ENCODE results near the gene MCTP1. TPM values are rescaled to one million over a fixed set of nuclear protein-coding genes. Genes with fewer than 3 reads are reported as not detected.

Gene MCTP1
- polyA plus RNA-seq, 3 donors: 34.4 to 72.9 (median 55.5) TPM

- TF ChIP-seq CTCF (IDR thresholded peaks at IDR 0.05): no peak
- Mint-ChIP-seq H3K4me3 (no peak overlapping the region), H3K36me3 (peaks cover 15 to 19% of the 10 kb centered on the region in 2 donors), H3K4me1 (no peaks in the 10 kb centered on the region), H3K27ac (no peak overlapping the region), H3K9me3 (peaks cover 0 to 3% (median 0%) of the 10 kb centered on the region in 7 donors), H3K27me3 (ENCODE audit: low read depth in 3 of 3) (no peaks in the 10 kb centered on the region)
- no peaks in the 10 kb centered on the region for H3K79me2 ChIP-seq (ENCODE audit: insufficient read depth, low read length)
- no peaks in the 10 kb centered on the region for H3K9me3 ChIP-seq (replicated peaks in 1 of 2; ENCODE audit: control insufficient read depth in 1 of 2, insufficient read depth in 1 of 2, low read length in 2 of 2)
- no peak overlapping the region for H3K27ac ChIP-seq (ENCODE audit: low read depth in 1 of 2, low read length in 2 of 2)
- H3K9ac ChIP-seq (ENCODE audit: insufficient read depth, low read length, poor library complexity, severe bottlenecking): no peak overlapping the region
- no peaks in the 10 kb centered on the region for H3K4me1 ChIP-seq (ENCODE audit: control insufficient read depth in 1 of 2, insufficient read depth in 2 of 2, low read length in 2 of 2)
- intact Hi-C loops (cut with micrococcal nuclease): no loop called here
- H2AFZ ChIP-seq (ENCODE audit: insufficient read depth, low read depth, low read length, poor library complexity, severe bottlenecking): no peak overlapping the region
- H4K20me1 ChIP-seq (ENCODE audit: insufficient read depth, low read length): peaks cover 3% of the 10 kb centered on the region
- no peak for DNase-seq
- H3K4me3 ChIP-seq (replicated peaks in 1 of 3; ENCODE audit: low read depth in 2 of 3, low read length in 3 of 3): no peak overlapping the region
- no peaks in the 10 kb centered on the region for H3K27me3 ChIP-seq (ENCODE audit: control insufficient read depth in 2 of 2, insufficient read depth in 2 of 2, low read length in 2 of 2)
- no peak overlapping the region for H3K4me2 ChIP-seq (replicated peaks; ENCODE audit: extremely low read depth, low read length, poor library complexity, severe bottlenecking)
- no peaks in the 10 kb centered on the region for H3K36me3 ChIP-seq (replicated peaks in 1 of 2; ENCODE audit: control insufficient read depth in 1 of 2, insufficient read depth in 2 of 2, low read length in 2 of 2)
- WGBS (ENCODE audit: insufficient coverage): no CpG with 5 or more reads among the region's 1 CpG
Observed at GRCh38 chr5:94807985-94808384, 476.9 kb downstream of the MCTP1 start.

- TF ChIP-seq CTCF (IDR thresholded peaks at IDR 0.05): no peak
- Histone ChIP-seq H3K27ac (ENCODE audit: low read depth in 1 of 2, low read length in 2 of 2) (no peak overlapping the region), H3K4me2 (replicated peaks; ENCODE audit: extremely low read depth, low read length, poor library complexity, severe bottlenecking) (no peak overlapping the region), H3K36me3 (replicated peaks in 1 of 2; ENCODE audit: control insufficient read depth in 1 of 2, insufficient read depth in 2 of 2, low read length in 2 of 2) (peaks cover 9 to 23% of the 10 kb centered on the region in 2 donors), H3K27me3 (ENCODE audit: control insufficient read depth in 2 of 2, insufficient read depth in 2 of 2, low read length in 2 of 2) (no peaks in the 10 kb centered on the region), H3K9me3 (replicated peaks in 1 of 2; ENCODE audit: control insufficient read depth in 1 of 2, insufficient read depth in 1 of 2, low read length in 2 of 2) (no peaks in the 10 kb centered on the region), H3K9ac (ENCODE audit: insufficient read depth, low read length, poor library complexity, severe bottlenecking) (no peak overlapping the region), H3K4me1 (ENCODE audit: control insufficient read depth in 1 of 2, insufficient read depth in 2 of 2, low read length in 2 of 2) (no peaks in the 10 kb centered on the region), H4K20me1 (ENCODE audit: insufficient read depth, low read length) (peaks cover 3% of the 10 kb centered on the region), H3K79me2 (ENCODE audit: insufficient read depth, low read length) (no peaks in the 10 kb centered on the region), H3K4me3 (replicated peaks in 1 of 3; ENCODE audit: low read depth in 2 of 3, low read length in 3 of 3) (no peak overlapping the region), H2AFZ (ENCODE audit: insufficient read depth, low read depth, low read length, poor library complexity, severe bottlenecking) (no peak overlapping the region)
- Mint-ChIP-seq H3K27me3 (ENCODE audit: low read depth in 3 of 3) (no peaks in the 10 kb centered on the region), H3K36me3 (peaks cover 23 to 36% of the 10 kb centered on the region in 2 donors), H3K4me3 (no peak overlapping the region), H3K27ac (no peak overlapping the region), H3K9me3 (peaks cover 0 to 3% (median 0%) of the 10 kb centered on the region in 7 donors), H3K4me1 (no peaks in the 10 kb centered on the region)
- intact Hi-C loops (cut with micrococcal nuclease): no loop called here
- WGBS (ENCODE audit: insufficient coverage): no CpG with 5 or more reads among the region's 2 CpGs
- DNase-seq: no peak
Observed at GRCh38 chr5:94802450-94802849, 482.4 kb downstream of the MCTP1 start.
